GM12801 (cell line): ENCODE data around the gene POLR3E.

ENCODE experiments used
- CTCF ChIP-seq: IDR thresholded peaks from one replicate; pipeline ENCODE4 v1.5.1; 2011; ENCODE audit warnings: control low read depth; ENCODE audit not compliant: insufficient read length; ENCODE audit errors: extremely low read depth

POLR3E gene

GRCh38 chr16:22292320-22292719, 4.9 kb upstream of the POLR3E start:
- no peak for TF ChIP-seq CTCF

- no peak for TF ChIP-seq CTCF
These were observed 3.8 kb upstream of the POLR3E start for GRCh38 chr16:22293137-22294106.

GRCh38 chr16:22296225-22297113, 740 bp upstream of the POLR3E start:
- no peak for TF ChIP-seq CTCF

- no peak for TF ChIP-seq CTCF
These were observed 893 bp downstream of the POLR3E start for GRCh38 chr16:22297871-22298733.

GRCh38 chr16:22299036-22299435, 1.8 kb downstream of the POLR3E start:
- TF ChIP-seq CTCF = no peak

GRCh38 chr16:22300427-22301071, 3.3 kb downstream of the POLR3E start:
- TF ChIP-seq CTCF = no peak
